Ovary (tissue), 10 donors: ENCODE measurements around the gene TNFSF11. TPM values are rescaled to one million over a fixed set of nuclear protein-coding genes. Genes with fewer than 3 reads are reported as not detected.

Source experiments
- DNase-seq, 5 donors: peaks; one replicate each; pipeline ENCODE4 v3.0.0-alpha.2; 2019 to 2020
- H3K27ac ChIP-seq, 2 donors: fragments of 200-600 bp; one replicate each; pipeline versions ENCODE4 v1.5.1 to v1.8.0; 2019 to 2022
- H3K27me3 ChIP-seq: fragments of 200-600 bp; one replicate; pipeline ENCODE4 v1.8.0; 2022
- H3K36me3 ChIP-seq: fragments of 200-600 bp; sonication (generic); one replicate; pipeline ENCODE4 v1.5.1; 2019
- H3K4me1 ChIP-seq: one replicate; pipeline ENCODE4 v1.8.1; 2013; ENCODE audit warnings: mild to moderate bottlenecking, moderate library complexity; ENCODE audit not compliant: insufficient read depth
- H3K4me3 ChIP-seq: fragments of 200-600 bp; sonication (generic); one replicate; pipeline ENCODE4 v1.5.1; 2017
- H3K9me3 ChIP-seq, 2 donors: fragments of 200-600 bp in 1 of 2; sonication (generic) in 1 of 2; one replicate each; pipeline versions ENCODE4 v1.5.1 to v1.8.1; 2013 to 2019; ENCODE audit warnings: mild to moderate bottlenecking in 1 of 2, moderate library complexity in 1 of 2
- CTCF ChIP-seq, 3 donors: fragments of 450-650 bp in 2 of 3; fragments of 200-600 bp in 1 of 3; IDR thresholded peaks; one replicate each; pipeline versions ENCODE4 v1.5.1 to v1.8.0; 2016 to 2022; ENCODE audit warnings: antibody characterized with exemption in 3 of 3, mild to moderate bottlenecking in 1 of 3
- EP300 ChIP-seq: sonication (generic); formaldehyde crosslinking; IDR thresholded peaks from one replicate; pipeline ENCODE4 v1.6.1; 2017; ENCODE audit warnings: antibody characterized with exemption
- POLR2A ChIP-seq: fragments of 450-650 bp; IDR thresholded peaks from one replicate; pipeline ENCODE4 v1.6.1; 2017; ENCODE audit warnings: antibody characterized with exemption, mild to moderate bottlenecking, moderate library complexity
- WGBS, 3 donors: extraction: QIAGEN DNeasy Blood & Tissue Kit in 1 of 3; methylation state at CpG; one replicate each; pipeline versions ENCODE4 v1.1.5 to v1.1.7; 2013 to 2017; 5-methylcytosine and 5-hydroxymethylcytosine counted together
- intact Hi-C, 4 donors: fragments of 100-400 bp; cut with DNase I; formaldehyde crosslinking; loops; one replicate each; pipeline versions ENCODE4 v1.11.0 to v1.15.1; 2022 to 2023
- long read RNA-seq, 3 donors: library from polyadenylated mRNA in 2 of 3; unstranded in 2 of 3; transcript quantifications; one replicate each; pipeline ENCODE4 v2.0.0 and lab custom pipeline, GENCODE V29; 2021 to 2026
- polyA plus RNA-seq, 2 donors: library from polyadenylated mRNA; stranded (reverse); fragments of 200-250 nt in 1 of 2; fragments of 350-450 nt in 1 of 2; fragmentation: Illumina TruSeq in 1 of 2; extraction: RNeasy Lipid Tissue Mini Kit (QIAGEN cat#74804) in 1 of 2; gene quantifications; one replicate each; pipeline ENCODE4 v1.2.3, GENCODE V29; 2013 to 2014
- total RNA-seq, 7 donors: library from RNA; depleted of rRNA in 2 of 7; stranded (reverse); fragments of >200 nt in 2 of 7; fragmentation: NEBNext Ultra II Directional in 3 of 7; extraction: Animal tissue kit (Norgen Biotek cat#: 25700) in 3 of 7; gene quantifications; one replicate each; pipeline versions ENCODE4 v1.1.0 to v1.2.4, GENCODE V29; 2016 to 2023
- donor health status: DM: no; HTN: no; CAD: no; lungs with moderate emphysema.
- donor health status: DM: no; HTN: no; CAD: no.
- donor health status: Bipolar disorder and iron deficiency.
- donor health status: DM: yes; HTN: yes; CAD: no.
- donor health status: DM: no; HTN: no; CAD: no.
- donor health status: DM: yes; HTN: yes; CAD: no.

Gene TNFSF11
- not detected for total RNA-seq
- polyA plus RNA-seq, result under 1 TPM in 1 of 2 donors, not detected in 1; 0.13 TPM
- long read RNA-seq, donor 1, result 0 reads
- long read RNA-seq, donor 2, result 0 reads
- long read RNA-seq, donor 3, result 0 reads

GRCh38 chr13:42574011-42574410, at the start of gene TNFSF11:
TNFSF11 (plus strand) TSS chr13:42574152; CDS start chr13:42574304, 152 bp downstream.
- TF ChIP-seq POLR2A, result no peak
- TF ChIP-seq CTCF (IDR thresholded peaks at IDR 0.05), result no peak
- no peak for TF ChIP-seq EP300

GRCh38 chr13:42524487-42525034, 49.4 kb upstream of the TNFSF11 start:
- Histone ChIP-seq H3K27me3 (no peaks in the 10 kb centered on the region), H3K4me3 (no peak overlapping the region), H3K9me3 (no peaks in the 10 kb centered on the region), H3K4me1 (no peaks in the 10 kb centered on the region), H3K27ac (no peak overlapping the region), H3K36me3 (no peaks in the 10 kb centered on the region)
- intact Hi-C loops, result no loop called here
- TF ChIP-seq EP300, result no peak
- no peak for TF ChIP-seq POLR2A
- TF ChIP-seq CTCF (IDR thresholded peaks at IDR 0.05), result no peak
- DNase-seq, result no peak
- 75 to 81% (median 80%) methylated on average over 3 of the region's 3 CpGs for WGBS, 3 donors

More at GRCh38 chr13:42574011-42574410, at the start of gene TNFSF11:
- H3K27ac ChIP-seq, result no peak within 1 kb of the TSS
- H3K9me3 ChIP-seq, result no peaks in the 10 kb centered on the region
- 2 to 4% (median 3%) methylated on average over 30 to 39 of the region's 39 CpGs for WGBS, 3 donors
- peaks cover 2% of the 10 kb centered on the region for H3K4me1 ChIP-seq
- H3K36me3 ChIP-seq, result no peaks in the 10 kb centered on the region
- intact Hi-C loops, result no loop called here
- H3K27me3 ChIP-seq, result no peaks in the 10 kb centered on the region
- H3K4me3 ChIP-seq, result no peak within 1 kb of the TSS
- no peak for DNase-seq

GRCh38 chr13:42525035-42525504, 48.9 kb upstream of the TNFSF11 start:
- TF ChIP-seq POLR2A (no peak), EP300 (no peak), CTCF (IDR thresholded peaks at IDR 0.05) (no peak)

GRCh38 chr13:42526276-42526675, 47.7 kb upstream of the TNFSF11 start:
- no peaks in the 10 kb centered on the region for H3K36me3 ChIP-seq
- H3K27ac ChIP-seq, result no peak overlapping the region
- intact Hi-C loops, result no loop called here
- no peak for TF ChIP-seq CTCF (IDR thresholded peaks at IDR 0.05)
- TF ChIP-seq EP300, result no peak
- no peak for TF ChIP-seq POLR2A
- no peak overlapping the region for H3K4me3 ChIP-seq
- WGBS, 3 donors, result 36 to 45% (median 43%) methylated on average over 3 of the region's 3 CpGs
- no peaks in the 10 kb centered on the region for H3K27me3 ChIP-seq
- DNase-seq, result no peak
- H3K9me3 ChIP-seq, result no peaks in the 10 kb centered on the region
- H3K4me1 ChIP-seq, result no peaks in the 10 kb centered on the region

More at GRCh38 chr13:42525035-42525504, 48.9 kb upstream of the TNFSF11 start:
- Histone ChIP-seq H3K27me3 (no peaks in the 10 kb centered on the region), H3K36me3 (no peaks in the 10 kb centered on the region), H3K27ac (no peak overlapping the region), H3K9me3 (no peaks in the 10 kb centered on the region), H3K4me1 (no peaks in the 10 kb centered on the region), H3K4me3 (no peak overlapping the region)
- WGBS, 3 donors, result 60 to 80% (median 69%) methylated on average over 2 of the region's 2 CpGs
- DNase-seq, result no peak
- intact Hi-C loops, result no loop called here
